Measurements from ENCODE around the gene CCDC69.

DNA sequence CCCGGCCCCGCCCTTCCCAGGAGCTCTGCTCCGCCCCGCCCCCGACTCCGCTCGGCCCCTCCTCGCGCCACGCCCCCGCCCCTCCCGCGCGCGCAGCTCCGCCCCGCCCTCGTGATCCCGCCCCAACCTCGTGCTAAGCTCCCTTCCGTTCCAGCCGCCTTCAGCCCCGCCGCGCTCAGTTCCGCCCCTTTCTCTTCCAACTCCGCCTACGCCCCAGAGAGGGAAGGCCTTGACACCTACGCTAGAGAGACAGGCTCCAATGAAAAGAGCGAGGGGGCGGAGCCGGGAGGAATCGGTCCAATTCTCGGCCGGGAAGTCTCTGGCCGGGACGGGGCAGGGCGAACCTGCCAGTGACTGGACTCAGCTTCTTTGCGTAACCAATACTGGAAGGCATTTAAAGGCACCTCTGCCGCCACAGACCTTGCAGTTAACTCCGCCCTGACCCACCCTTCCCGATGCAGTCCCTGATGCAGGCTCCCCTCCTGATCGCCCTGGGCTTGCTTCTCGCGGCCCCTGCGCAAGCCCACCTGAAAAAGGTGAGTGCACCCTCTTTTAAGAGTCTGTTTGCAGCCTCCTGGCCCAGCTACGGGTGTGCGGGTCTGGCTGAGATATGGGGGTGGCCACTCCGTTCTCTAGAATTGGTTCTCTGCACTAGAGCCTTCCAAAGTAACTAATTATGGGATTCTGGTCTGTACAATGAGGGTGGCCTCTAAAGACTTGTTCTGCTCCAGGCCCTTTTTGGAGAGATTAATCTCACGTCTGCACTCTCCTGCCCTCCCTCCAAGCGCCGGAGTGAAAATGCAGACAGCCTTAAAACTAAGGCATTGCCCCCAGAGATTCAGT is 29.1 kb upstream of the CCDC69 start, which contains the start of gene GM2A:
- TF ChIP-seq GATA2 (IDR thresholded peaks at IDR 0.05; ENCODE audit: low read depth, low read length) (no peak), GATA3 (IDR thresholded peaks at IDR 0.05; ENCODE audit: low read depth, low read length) (no peak)
